HEK293T (cell line): ENCODE measurements around the gene TMEM37.

ENCODE experiments used
- ARNT ChIP-seq: fragments of 450-650 bp; IDR thresholded peaks from 2 replicates; pipeline ENCODE4 v1.6.1; 2017; ENCODE audit warnings: mild to moderate bottlenecking
- FOXA1 ChIP-seq: fragments of 450-650 bp; IDR thresholded peaks from 2 replicates; pipeline ENCODE4 v1.6.1; 2016; ENCODE audit warnings: mild to moderate bottlenecking

DNA sequence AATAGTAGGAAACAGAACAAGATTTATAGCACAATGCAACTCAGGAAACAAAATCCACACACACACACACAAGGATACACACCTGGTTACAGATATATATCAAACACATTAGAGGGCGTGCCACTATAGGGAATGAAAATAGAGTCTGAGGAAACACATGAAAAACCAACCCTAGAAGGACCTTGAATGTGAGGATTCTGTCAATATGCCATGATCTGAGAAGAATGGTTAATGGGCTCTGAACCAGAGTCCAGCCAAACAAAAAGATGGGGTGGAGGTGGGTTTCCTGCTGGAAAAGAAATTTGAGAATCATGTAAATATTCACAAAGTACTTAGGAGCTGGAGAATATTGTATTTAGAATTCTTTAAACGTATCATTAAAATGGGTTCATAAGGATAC is 7.8 kb upstream of the TMEM37 start:
- TF ChIP-seq FOXA1 (no peak), ARNT (no peak)
